Right atrium auricular region (tissue), 2 donors: ENCODE measurements around the gene CYSRT1. TPM values are rescaled to one million over a fixed set of nuclear protein-coding genes. Genes with fewer than 3 reads are reported as not detected.

ENCODE experiments used
- DNase-seq: peaks from one replicate; pipeline ENCODE4 v3.0.0-alpha.2; 2019; ENCODE audit warnings: low spot score
- H3K27ac ChIP-seq, 2 donors: fragments of 200-600 bp; sonication (generic); 1 replicate in 1 of 2; 2 replicates in 1 of 2; pipeline ENCODE4 v1.5.1; 2016 to 2019
- H3K27me3 ChIP-seq, 2 donors: fragments of 200-600 bp; sonication (generic); one replicate each; pipeline versions ENCODE4 v1.5.1 to v1.6.0; 2017 to 2019
- H3K36me3 ChIP-seq: fragments of 200-600 bp; sonication (generic); one replicate; pipeline ENCODE4 v1.5.1; 2016
- H3K4me1 ChIP-seq, 2 donors: fragments of 200-600 bp; sonication (generic); one replicate each; pipeline versions ENCODE4 v1.5.1 to v1.6.0; 2017 to 2019
- H3K4me3 ChIP-seq, 2 donors: fragments of 200-600 bp; sonication (generic); 1 replicate in 1 of 2; 2 replicates in 1 of 2; pipeline ENCODE4 v1.5.1; 2017 to 2019; ENCODE audit warnings: mild to moderate bottlenecking in 1 of 2, moderate library complexity in 1 of 2
- H3K9me3 ChIP-seq, 2 donors: fragments of 200-600 bp; sonication (generic); one replicate each; pipeline ENCODE4 v1.5.1; 2019
- CTCF ChIP-seq, 2 donors: fragments of 200-600 bp; sonication (generic); IDR thresholded peaks; one replicate each; pipeline ENCODE4 v1.5.1; 2019; ENCODE audit warnings: antibody characterized with exemption in 2 of 2
- total RNA-seq, 2 donors: library from RNA; depleted of rRNA; stranded (reverse); fragments of >200 nt; gene quantifications; one replicate each; pipeline ENCODE4 v1.1.0, GENCODE V29; 2016

Gene CYSRT1
- total RNA-seq, 2 donors from 2014 or later, result 0.35 to 0.85 TPM

DNA sequence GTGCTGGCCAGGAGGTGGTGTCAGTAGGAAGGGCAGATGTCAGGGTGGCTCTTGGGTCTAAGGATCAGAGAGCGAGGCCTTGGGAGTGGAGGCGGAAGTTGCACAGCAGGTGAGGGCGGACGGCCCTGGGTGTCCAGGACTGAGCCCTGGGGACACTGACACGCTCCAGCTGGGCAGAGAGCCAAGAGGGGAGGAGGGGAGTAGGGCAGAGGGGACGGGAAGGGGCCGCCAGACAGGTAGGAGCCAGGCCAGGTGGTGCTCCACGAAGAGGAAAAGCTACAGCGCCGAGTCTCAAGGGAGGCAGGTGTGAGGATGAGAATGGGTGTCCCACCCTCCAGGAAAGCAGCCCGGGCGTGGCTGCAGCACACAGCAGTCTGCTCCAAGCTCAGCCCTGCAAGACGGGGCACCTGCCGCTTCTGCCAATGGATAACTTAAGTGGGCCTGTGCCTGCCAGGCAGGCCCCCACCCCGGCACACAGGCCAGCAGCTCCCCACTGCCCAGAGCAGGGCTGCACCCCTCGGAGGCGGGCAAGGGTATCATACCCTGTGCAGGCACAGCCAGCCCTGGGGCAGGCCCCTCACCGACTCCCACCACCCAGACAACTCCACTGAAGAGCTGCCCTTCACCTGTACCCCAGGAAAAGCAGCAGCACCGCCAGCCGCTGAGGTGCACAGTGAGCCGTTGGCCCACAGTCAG, 29.3 kb upstream of the CYSRT1 start:
- no peaks in the 10 kb centered on the region for H3K9me3 ChIP-seq
- H3K4me3 ChIP-seq, result no peak overlapping the region
- no peaks in the 10 kb centered on the region for H3K27me3 ChIP-seq
- peaks cover 4% of the 10 kb centered on the region for H3K36me3 ChIP-seq
- no peak for TF ChIP-seq CTCF (IDR thresholded peaks at IDR 0.05)
- H3K4me1 ChIP-seq, result peaks cover 0 to 65% of the 10 kb centered on the region in 2 donors
- no peak for DNase-seq
- no peak overlapping the region for H3K27ac ChIP-seq

- no peaks in the 10 kb centered on the region for H3K9me3 ChIP-seq
- DNase-seq, result no peak
- peaks cover 0 to 85% of the 10 kb centered on the region in 2 donors for H3K4me1 ChIP-seq
- H3K27me3 ChIP-seq, result no peaks in the 10 kb centered on the region
- TF ChIP-seq CTCF (IDR thresholded peaks at IDR 0.05), result no peak
- peak overlapping the region in 1 of 2 donors; percentile 71 for H3K4me3 ChIP-seq
- no peaks in the 10 kb centered on the region for H3K36me3 ChIP-seq
- no peak overlapping the region for H3K27ac ChIP-seq
Measured at GRCh38 chr9:137198051-137198901, 26.7 kb upstream of the CYSRT1 start.

- Histone ChIP-seq H3K36me3 (no peaks in the 10 kb centered on the region), H3K9me3 (no peaks in the 10 kb centered on the region), H3K27ac (no peak overlapping the region), H3K27me3 (no peaks in the 10 kb centered on the region), H3K4me3 (peak overlapping the region in 1 of 2 donors; percentile 71), H3K4me1 (peaks cover 0 to 89% of the 10 kb centered on the region in 2 donors)
- no peak for TF ChIP-seq CTCF (IDR thresholded peaks at IDR 0.05)
- no peak for DNase-seq
Measured at GRCh38 chr9:137198902-137199283, 26.1 kb upstream of the CYSRT1 start.

DNA sequence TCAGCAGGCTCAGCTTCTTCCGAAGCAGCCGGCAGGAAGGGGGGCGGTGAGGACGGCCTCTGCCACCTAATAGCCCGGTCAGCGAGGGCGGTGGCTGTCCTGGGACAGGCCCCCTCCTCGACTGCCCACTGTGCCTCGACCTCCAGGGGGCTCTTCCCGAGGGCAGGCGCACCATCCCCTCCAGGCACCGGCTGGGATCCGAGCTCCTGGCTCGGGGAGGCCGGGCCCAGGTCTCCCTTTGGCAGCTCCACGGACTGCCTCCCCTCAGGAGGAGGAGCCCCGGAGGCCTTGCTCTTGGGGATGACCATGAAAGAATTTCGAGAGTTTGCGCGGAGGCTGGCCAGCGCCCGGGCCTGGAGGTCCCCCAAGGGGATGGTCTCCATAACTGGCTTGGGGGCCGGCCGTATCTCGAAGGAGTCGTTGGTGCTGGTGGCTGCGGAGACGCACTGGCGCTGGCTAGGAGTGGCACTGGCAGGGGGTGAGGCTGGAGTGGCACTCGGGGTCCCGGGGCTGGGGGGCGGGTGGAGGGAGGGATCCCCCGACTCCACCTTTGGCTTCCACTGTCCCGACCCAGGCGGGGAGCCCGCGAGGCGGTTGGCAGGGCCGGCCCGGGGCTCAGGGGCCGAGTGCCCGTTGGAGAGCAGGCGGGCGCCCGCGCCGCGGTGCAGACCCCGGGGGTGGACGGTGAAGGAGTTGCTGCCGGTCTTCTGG, 25.4 kb upstream of the CYSRT1 start:
- Histone ChIP-seq H3K27me3 (no peaks in the 10 kb centered on the region), H3K4me1 (peaks cover 0 to 89% of the 10 kb centered on the region in 2 donors), H3K36me3 (no peaks in the 10 kb centered on the region), H3K4me3 (peak overlapping the region; percentile 38 to 71), H3K27ac (peak overlapping the region in 1 of 2 donors; percentile 55), H3K9me3 (no peaks in the 10 kb centered on the region)
- no peak for TF ChIP-seq CTCF (IDR thresholded peaks at IDR 0.05)
- no peak for DNase-seq

- Histone ChIP-seq H3K27me3 (no peaks in the 10 kb centered on the region), H3K36me3 (no peaks in the 10 kb centered on the region), H3K4me3 (peak within 1 kb of the TSS; percentile 56 to 71), H3K4me1 (peaks cover 0 to 84% of the 10 kb centered on the region in 2 donors), H3K9me3 (no peaks in the 10 kb centered on the region), H3K27ac (peak within 1 kb of the TSS; percentile 73 to 75)
- peak; percentile 100 for DNase-seq
- TF ChIP-seq CTCF (IDR thresholded peaks at IDR 0.05), result no peak
Measured at GRCh38 chr9:137200311-137201204, 24.4 kb upstream of the CYSRT1 start, which contains the start of gene TPRN. TSS of gene TPRN (minus strand) at chr9:137200741. CDS start at chr9:137200711, 30 bp downstream.
